ENCODE measurements around the gene ACTMAP.

Gene ACTMAP

DNA sequence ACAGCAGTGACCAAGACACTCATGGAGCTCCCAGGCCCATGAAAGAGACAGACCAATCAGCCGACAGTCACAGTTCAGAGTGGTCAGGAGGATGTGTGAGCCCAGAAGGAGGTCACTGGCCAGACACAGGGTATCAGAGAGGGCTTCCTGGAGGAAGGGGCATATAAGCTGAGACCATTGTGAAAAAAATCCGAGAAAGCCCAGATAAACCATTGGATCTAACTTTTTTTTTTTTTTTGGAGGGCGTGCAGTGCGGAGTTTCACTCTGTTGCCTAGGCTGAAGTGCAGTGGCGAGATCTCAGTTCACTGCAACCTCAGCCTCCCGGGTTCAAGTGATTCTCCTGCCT lies 29.2 kb downstream of the ACTMAP start:
- H3K4ac ChIP-seq (ENCODE audit: low read length) = no peak overlapping the region
- no peak overlapping the region for H3K4me3 ChIP-seq (ENCODE audit: low read length in 2 of 2)
- H2AFZ ChIP-seq (ENCODE audit: low read length) = no peak overlapping the region
- H2BK12ac ChIP-seq (ENCODE audit: low read length) = no peak overlapping the region
- H4K8ac ChIP-seq (ENCODE audit: low read depth, low read length) = no peak overlapping the region
- no peak overlapping the region for H4K91ac ChIP-seq (ENCODE audit: low read depth, low read length, poor library complexity)
- H3K27me3 ChIP-seq (ENCODE audit: control insufficient read depth in 3 of 3, insufficient read depth in 3 of 3, low read depth in 1 of 3, low read length in 3 of 3) = no peaks in the 10 kb centered on the region
- no peak overlapping the region for H3K14ac ChIP-seq (ENCODE audit: low read length)
- peaks cover 0 to 2% of the 10 kb centered on the region in 2 donors for H3K9me3 ChIP-seq (replicated peaks in 1 of 2; ENCODE audit: control insufficient read depth in 2 of 2, insufficient read depth in 1 of 2, low read depth in 1 of 2, low read length in 2 of 2)
- H3K4me2 ChIP-seq (ENCODE audit: insufficient read depth, low read length, poor library complexity, severe bottlenecking) = no peak overlapping the region
- no peak overlapping the region for H2BK5ac ChIP-seq (ENCODE audit: low read length)
- peaks cover 24% of the 10 kb centered on the region for H3K79me1 ChIP-seq (ENCODE audit: low read depth, low read length)
- no peak overlapping the region for H2BK15ac ChIP-seq (ENCODE audit: low read length)
- no peak overlapping the region for H2AK5ac ChIP-seq (ENCODE audit: low read depth, low read length)
- peaks cover 12 to 16% of the 10 kb centered on the region in 2 donors for H3K4me1 ChIP-seq (ENCODE audit: control insufficient read depth in 2 of 2, insufficient read depth in 1 of 2, low read depth in 1 of 2, low read length in 2 of 2)
- H3K36me3 ChIP-seq (replicated peaks in 1 of 2; ENCODE audit: control insufficient read depth in 2 of 2, insufficient read depth in 2 of 2, low read length in 2 of 2) = peaks cover 14 to 46% of the 10 kb centered on the region in 2 donors
- WGBS, 2 donors (ENCODE audit: extremely low coverage in 2 of 2, insufficient read length in 2 of 2, insufficient replicate concordance in 1 of 2) = no CpG with 5 or more reads among the region's 6 CpGs
- no peak overlapping the region for H3K9ac ChIP-seq (ENCODE audit: low read depth, low read length, poor library complexity)
- H3K18ac ChIP-seq (ENCODE audit: low read length) = no peak overlapping the region
- no peak overlapping the region for H2BK120ac ChIP-seq (ENCODE audit: low read depth, low read length)
- no peak for DNase-seq (ENCODE audit: low spot score)
- H3K23ac ChIP-seq (ENCODE audit: low read depth, low read length, poor library complexity) = no peak overlapping the region
- H3K27ac ChIP-seq (replicated peaks; ENCODE audit: low read length) = no peak overlapping the region

DNA sequence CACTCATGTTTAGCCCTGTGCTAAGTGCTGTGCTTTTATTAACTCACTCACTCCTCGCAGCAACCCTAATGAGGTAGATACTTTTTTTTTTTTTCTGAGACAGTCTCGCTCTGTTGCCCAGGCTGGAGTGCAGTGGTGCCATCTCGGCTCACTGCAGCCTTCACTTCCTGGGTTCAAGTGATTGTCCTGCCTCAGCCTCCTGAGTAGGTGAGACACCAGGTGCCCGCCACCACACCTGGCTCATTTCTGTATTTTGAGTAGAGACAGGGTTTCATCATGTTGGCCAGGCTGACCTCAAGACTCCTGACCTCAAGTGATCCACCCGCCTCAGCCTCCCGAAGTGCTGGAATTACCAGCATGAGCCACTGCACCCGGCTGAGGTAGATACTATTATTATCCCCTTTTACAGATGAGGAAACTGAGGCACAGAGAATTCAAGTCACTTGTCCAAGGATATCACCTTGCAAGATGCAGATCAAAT lies 30.8 kb downstream of the ACTMAP start:
- Histone ChIP-seq H3K36me3 (replicated peaks in 1 of 2; ENCODE audit: control insufficient read depth in 2 of 2, insufficient read depth in 2 of 2, low read length in 2 of 2) (peaks cover 9 to 34% of the 10 kb centered on the region in 2 donors), H3K23ac (ENCODE audit: low read depth, low read length, poor library complexity) (no peak overlapping the region), H3K18ac (ENCODE audit: low read length) (no peak overlapping the region), H3K9ac (ENCODE audit: low read depth, low read length, poor library complexity) (no peak overlapping the region), H2BK12ac (ENCODE audit: low read length) (no peak overlapping the region), H3K4me3 (ENCODE audit: low read length in 2 of 2) (peak overlapping the region in 1 of 2 donors; percentile 66), H2AFZ (ENCODE audit: low read length) (no peak overlapping the region), H3K79me1 (ENCODE audit: low read depth, low read length) (peaks cover 22% of the 10 kb centered on the region), H2BK15ac (ENCODE audit: low read length) (no peak overlapping the region), H2BK5ac (ENCODE audit: low read length) (no peak overlapping the region), H3K27ac (replicated peaks; ENCODE audit: low read length) (no peak overlapping the region), H3K4me1 (ENCODE audit: control insufficient read depth in 2 of 2, insufficient read depth in 1 of 2, low read depth in 1 of 2, low read length in 2 of 2) (peaks cover 17 to 22% of the 10 kb centered on the region in 2 donors), H2BK120ac (ENCODE audit: low read depth, low read length) (no peak overlapping the region), H3K4ac (ENCODE audit: low read length) (no peak overlapping the region), H3K9me3 (replicated peaks in 1 of 2; ENCODE audit: control insufficient read depth in 2 of 2, insufficient read depth in 1 of 2, low read depth in 1 of 2, low read length in 2 of 2) (peaks cover 0 to 2% of the 10 kb centered on the region in 2 donors), H3K4me2 (ENCODE audit: insufficient read depth, low read length, poor library complexity, severe bottlenecking) (no peak overlapping the region), H4K8ac (ENCODE audit: low read depth, low read length) (no peak overlapping the region), H3K14ac (ENCODE audit: low read length) (no peak overlapping the region), H4K91ac (ENCODE audit: low read depth, low read length, poor library complexity) (no peak overlapping the region), H2AK5ac (ENCODE audit: low read depth, low read length) (no peak overlapping the region), H3K27me3 (ENCODE audit: control insufficient read depth in 3 of 3, insufficient read depth in 3 of 3, low read depth in 1 of 3, low read length in 3 of 3) (no peaks in the 10 kb centered on the region)
- no CpG with 5 or more reads among the region's 7 CpGs for WGBS, 2 donors (ENCODE audit: extremely low coverage in 2 of 2, insufficient read length in 2 of 2, insufficient replicate concordance in 1 of 2)
- no peak for DNase-seq (ENCODE audit: low spot score)

DNA sequence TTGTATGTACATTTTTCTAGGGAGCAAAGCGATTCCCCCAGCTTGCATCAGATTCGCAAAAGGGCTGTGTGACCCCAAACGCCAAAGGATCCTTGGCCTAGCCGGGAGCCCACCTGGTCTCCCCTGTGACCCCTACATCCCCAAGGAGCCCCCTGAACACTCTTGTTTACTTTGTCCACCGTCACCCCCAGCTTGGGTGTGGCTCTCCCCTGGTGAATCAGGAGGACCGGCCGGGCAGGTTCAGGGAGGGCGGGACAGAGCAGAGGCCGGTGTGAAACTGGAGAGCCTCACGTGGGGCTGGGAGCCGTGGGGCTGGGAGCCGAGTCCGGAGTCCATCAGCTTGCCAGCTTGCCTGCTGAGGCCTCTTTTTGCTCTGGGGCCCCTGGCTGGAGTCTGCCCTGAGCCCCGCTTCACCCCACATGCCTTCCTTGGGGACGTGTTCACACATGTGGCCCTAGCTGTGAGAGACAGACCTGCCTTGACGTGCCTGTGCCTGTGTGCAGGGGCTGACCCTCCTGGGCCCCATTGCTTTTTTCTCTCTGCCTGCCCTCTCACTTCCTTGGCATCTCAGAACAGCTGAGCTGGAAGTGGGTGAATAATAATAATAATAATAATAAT lies 31.4 kb downstream of the ACTMAP start:
- peak overlapping the region; percentile 27 for H3K23ac ChIP-seq (ENCODE audit: low read depth, low read length, poor library complexity)
- no peaks in the 10 kb centered on the region for H3K9me3 ChIP-seq (replicated peaks in 1 of 2; ENCODE audit: control insufficient read depth in 2 of 2, insufficient read depth in 1 of 2, low read depth in 1 of 2, low read length in 2 of 2)
- H2BK120ac ChIP-seq (ENCODE audit: low read depth, low read length) = no peak overlapping the region
- H3K4me2 ChIP-seq (ENCODE audit: insufficient read depth, low read length, poor library complexity, severe bottlenecking) = peak overlapping the region; percentile 72
- no peak overlapping the region for H4K8ac ChIP-seq (ENCODE audit: low read depth, low read length)
- H3K36me3 ChIP-seq (replicated peaks in 1 of 2; ENCODE audit: control insufficient read depth in 2 of 2, insufficient read depth in 2 of 2, low read length in 2 of 2) = peaks cover 5 to 29% of the 10 kb centered on the region in 2 donors
- H3K4me3 ChIP-seq (ENCODE audit: low read length in 2 of 2) = peak overlapping the region; percentile 66 to 80
- no CpG with 5 or more reads among the region's 16 CpGs for WGBS, 2 donors (ENCODE audit: extremely low coverage in 2 of 2, insufficient read length in 2 of 2, insufficient replicate concordance in 1 of 2)
- no peaks in the 10 kb centered on the region for H3K27me3 ChIP-seq (ENCODE audit: control insufficient read depth in 3 of 3, insufficient read depth in 3 of 3, low read depth in 1 of 3, low read length in 3 of 3)
- no peak overlapping the region for H3K14ac ChIP-seq (ENCODE audit: low read length)
- peak overlapping the region; percentile 70 for H3K9ac ChIP-seq (ENCODE audit: low read depth, low read length, poor library complexity)
- H4K91ac ChIP-seq (ENCODE audit: low read depth, low read length, poor library complexity) = no peak overlapping the region
- no peak overlapping the region for H2BK5ac ChIP-seq (ENCODE audit: low read length)
- no peak overlapping the region for H3K27ac ChIP-seq (replicated peaks; ENCODE audit: low read length)
- peaks cover 21 to 25% of the 10 kb centered on the region in 2 donors for H3K4me1 ChIP-seq (ENCODE audit: control insufficient read depth in 2 of 2, insufficient read depth in 1 of 2, low read depth in 1 of 2, low read length in 2 of 2)
- H3K18ac ChIP-seq (ENCODE audit: low read length) = peak overlapping the region; percentile 58
- no peak overlapping the region for H2BK12ac ChIP-seq (ENCODE audit: low read length)
- peak overlapping the region; percentile 61 for H2AK5ac ChIP-seq (ENCODE audit: low read depth, low read length)
- no peak overlapping the region for H3K4ac ChIP-seq (ENCODE audit: low read length)
- no peak for DNase-seq (ENCODE audit: low spot score)
- no peak overlapping the region for H2BK15ac ChIP-seq (ENCODE audit: low read length)
- H2AFZ ChIP-seq (ENCODE audit: low read length) = peak overlapping the region; percentile 6
- H3K79me1 ChIP-seq (ENCODE audit: low read depth, low read length) = peaks cover 20% of the 10 kb centered on the region

DNA sequence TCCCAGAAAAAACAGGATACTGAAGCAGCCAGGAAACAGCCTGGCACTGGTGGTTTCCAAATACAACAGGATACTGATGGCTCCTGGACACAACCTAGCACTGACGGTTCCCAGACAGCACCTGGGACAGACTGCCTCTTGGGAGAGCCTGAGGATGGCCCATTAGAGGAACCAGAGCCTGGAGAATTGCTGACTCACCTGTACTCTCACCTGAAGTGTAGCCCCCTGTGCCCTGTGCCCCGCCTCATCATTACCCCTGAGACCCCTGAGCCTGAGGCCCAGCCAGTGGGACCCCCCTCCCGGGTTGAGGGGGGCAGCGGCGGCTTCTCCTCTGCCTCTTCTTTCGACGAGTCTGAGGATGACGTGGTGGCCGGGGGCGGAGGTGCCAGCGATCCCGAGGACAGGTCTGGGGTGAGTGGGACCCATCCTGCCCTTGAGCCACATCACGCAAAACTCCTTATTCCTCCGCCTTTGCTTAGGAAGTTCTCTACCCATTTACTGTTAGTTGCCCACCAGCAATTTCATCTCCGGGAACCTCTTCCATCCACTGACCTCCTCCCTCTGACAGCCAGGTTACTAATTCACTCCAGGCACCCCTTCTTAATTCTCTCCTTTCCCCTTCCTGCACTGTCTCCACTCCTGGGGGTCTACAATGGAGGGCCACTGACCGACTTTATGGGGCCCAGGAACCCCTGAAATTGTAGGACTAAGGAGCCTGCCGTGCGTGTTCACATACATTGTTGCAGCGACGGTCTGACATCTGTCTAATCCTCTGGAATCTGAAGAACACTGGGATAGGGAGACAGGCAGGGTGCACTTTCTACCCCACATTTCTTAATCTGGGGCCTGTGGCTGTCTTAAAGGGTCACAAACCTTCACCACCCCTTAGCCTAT lies 32.1 kb downstream of the ACTMAP start:
- Histone ChIP-seq H4K91ac (ENCODE audit: low read depth, low read length, poor library complexity) (no peak overlapping the region), H3K18ac (ENCODE audit: low read length) (no peak overlapping the region), H3K27ac (replicated peaks; ENCODE audit: low read length) (no peak overlapping the region), H2AK5ac (ENCODE audit: low read depth, low read length) (peak overlapping the region; percentile 61), H3K36me3 (replicated peaks in 1 of 2; ENCODE audit: control insufficient read depth in 2 of 2, insufficient read depth in 2 of 2, low read length in 2 of 2) (peaks cover 6 to 25% of the 10 kb centered on the region in 2 donors), H3K14ac (ENCODE audit: low read length) (no peak overlapping the region), H3K4me3 (ENCODE audit: low read length in 2 of 2) (peak overlapping the region; percentile 66 to 80), H3K9me3 (replicated peaks in 1 of 2; ENCODE audit: control insufficient read depth in 2 of 2, insufficient read depth in 1 of 2, low read depth in 1 of 2, low read length in 2 of 2) (no peaks in the 10 kb centered on the region), H4K8ac (ENCODE audit: low read depth, low read length) (no peak overlapping the region), H3K79me1 (ENCODE audit: low read depth, low read length) (peaks cover 21% of the 10 kb centered on the region), H2BK12ac (ENCODE audit: low read length) (no peak overlapping the region), H3K9ac (ENCODE audit: low read depth, low read length, poor library complexity) (peak overlapping the region; percentile 70), H3K4me2 (ENCODE audit: insufficient read depth, low read length, poor library complexity, severe bottlenecking) (peak overlapping the region; percentile 97), H2BK120ac (ENCODE audit: low read depth, low read length) (no peak overlapping the region), H3K4me1 (ENCODE audit: control insufficient read depth in 2 of 2, insufficient read depth in 1 of 2, low read depth in 1 of 2, low read length in 2 of 2) (peaks cover 21 to 25% of the 10 kb centered on the region in 2 donors), H3K4ac (ENCODE audit: low read length) (no peak overlapping the region), H2AFZ (ENCODE audit: low read length) (no peak overlapping the region), H3K27me3 (ENCODE audit: control insufficient read depth in 3 of 3, insufficient read depth in 3 of 3, low read depth in 1 of 3, low read length in 3 of 3) (no peaks in the 10 kb centered on the region), H3K23ac (ENCODE audit: low read depth, low read length, poor library complexity) (no peak overlapping the region), H2BK5ac (ENCODE audit: low read length) (no peak overlapping the region), H2BK15ac (ENCODE audit: low read length) (no peak overlapping the region)
- WGBS, 2 donors (ENCODE audit: extremely low coverage in 2 of 2, insufficient read length in 2 of 2, insufficient replicate concordance in 1 of 2) = no CpG with 5 or more reads among the region's 20 CpGs
- no peak for DNase-seq (ENCODE audit: low spot score)
